Adrenal gland (tissue), 5 donors: ENCODE results near the gene UHRF1.

Experiments used
- CTCF ChIP-seq, 6 experiments: fragments of 450-650 bp in 4 of 6; fragments of 200-600 bp in 2 of 6; sonication (generic) in 1 of 6; IDR thresholded peaks; 1 replicate in 5 of 6; 2 replicates in 1 of 6; pipeline versions ENCODE4 v1.5.1 to v1.8.0; 2016 to 2021; ENCODE audit warnings: antibody characterized with exemption in 6 of 6, mild to moderate bottlenecking in 2 of 6, moderate library complexity in 1 of 6
- POLR2A ChIP-seq, 2 donors: fragments of 450-650 bp; IDR thresholded peaks; one replicate each; pipeline ENCODE4 v1.6.1; 2017; ENCODE audit warnings: antibody characterized with exemption in 2 of 2, mild to moderate bottlenecking in 2 of 2, moderate library complexity in 1 of 2
- donor health status: DM: no; HTN: no; CAD: no.

- TF ChIP-seq CTCF (IDR thresholded peaks at IDR 0.05): no peak
- TF ChIP-seq POLR2A (IDR thresholded peaks at IDR 0.05): no peak
Observed at GRCh38 chr19:4909897-4910593, 744 bp downstream of the UHRF1 start.
